OCI-LY7 (cell line): Measurements from ENCODE around the gene POT1.

Experiments
- EZH2phosphoT487 ChIP-seq: fragments of 200-600 bp; sonication (generic); IDR thresholded peaks from 2 replicates; pipeline ENCODE4 v1.6.1; 2018; ENCODE audit warnings: low read depth, borderline replicate concordance, mild to moderate bottlenecking, mixed run types, antibody characterized with exemption, low read length, moderate library complexity, mixed read lengths
- TF ChIP-seq, protein P1 (sequence below): fragments of 200-600 bp; sonication (generic); conservative IDR thresholded peaks from 2 replicates; pipeline ENCODE4 v1.5.1; 2014; ENCODE audit warnings: mild to moderate bottlenecking, antibody characterized with exemption, low read length, moderate library complexity, mixed read lengths

DNA sequence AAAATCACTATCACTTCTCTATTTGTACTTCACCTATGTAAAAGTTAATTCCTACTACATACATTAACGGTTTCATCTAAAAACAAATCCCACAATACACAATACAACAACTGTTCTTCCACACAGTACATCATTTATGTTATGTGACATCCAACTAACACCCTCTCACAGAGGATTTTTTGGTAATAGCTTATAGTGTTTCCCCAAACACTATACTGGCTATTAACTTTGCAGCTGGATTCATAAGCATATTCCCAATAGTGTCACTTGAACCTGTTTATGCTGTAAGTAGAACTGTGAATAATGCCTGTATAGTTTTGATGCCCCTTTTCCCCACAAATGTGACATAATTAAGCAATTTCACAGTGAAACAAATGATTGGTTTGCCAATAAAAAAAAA is 49.9 kb downstream of the POT1 start:
- TF ChIP-seq, protein P1, sequence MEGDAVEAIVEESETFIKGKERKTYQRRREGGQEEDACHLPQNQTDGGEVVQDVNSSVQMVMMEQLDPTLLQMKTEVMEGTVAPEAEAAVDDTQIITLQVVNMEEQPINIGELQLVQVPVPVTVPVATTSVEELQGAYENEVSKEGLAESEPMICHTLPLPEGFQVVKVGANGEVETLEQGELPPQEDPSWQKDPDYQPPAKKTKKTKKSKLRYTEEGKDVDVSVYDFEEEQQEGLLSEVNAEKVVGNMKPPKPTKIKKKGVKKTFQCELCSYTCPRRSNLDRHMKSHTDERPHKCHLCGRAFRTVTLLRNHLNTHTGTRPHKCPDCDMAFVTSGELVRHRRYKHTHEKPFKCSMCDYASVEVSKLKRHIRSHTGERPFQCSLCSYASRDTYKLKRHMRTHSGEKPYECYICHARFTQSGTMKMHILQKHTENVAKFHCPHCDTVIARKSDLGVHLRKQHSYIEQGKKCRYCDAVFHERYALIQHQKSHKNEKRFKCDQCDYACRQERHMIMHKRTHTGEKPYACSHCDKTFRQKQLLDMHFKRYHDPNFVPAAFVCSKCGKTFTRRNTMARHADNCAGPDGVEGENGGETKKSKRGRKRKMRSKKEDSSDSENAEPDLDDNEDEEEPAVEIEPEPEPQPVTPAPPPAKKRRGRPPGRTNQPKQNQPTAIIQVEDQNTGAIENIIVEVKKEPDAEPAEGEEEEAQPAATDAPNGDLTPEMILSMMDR = no peak
- TF ChIP-seq EZH2phosphoT487 = no peak
